ENCODE measurements around the gene EXT2.

EXT2 gene

GRCh38 chr11:44247508-44247907 is 152.0 kb downstream of the EXT2 start:
- H3K4me3 ChIP-seq = no peak overlapping the region
- H3K4me1 ChIP-seq = no peaks in the 10 kb centered on the region
- no peak overlapping the region for H3K27ac ChIP-seq
- no peaks in the 10 kb centered on the region for H3K27me3 ChIP-seq
- TF ChIP-seq Cebpa-rat (IDR thresholded peaks at IDR 0.05) = no peak
- H3K4me2 ChIP-seq = no peak overlapping the region
- peaks cover 45 to 84% (median 69%) of the 10 kb centered on the region in 11 experiments for H3K36me3 ChIP-seq
- H4K20me1 ChIP-seq = no peaks in the 10 kb centered on the region
- H3K9me3 ChIP-seq (replicated peaks in 1 of 11) = peaks cover 17 to 38% (median 23%) of the 10 kb centered on the region in 11 experiments
- H3K9ac ChIP-seq = no peak overlapping the region

DNA sequence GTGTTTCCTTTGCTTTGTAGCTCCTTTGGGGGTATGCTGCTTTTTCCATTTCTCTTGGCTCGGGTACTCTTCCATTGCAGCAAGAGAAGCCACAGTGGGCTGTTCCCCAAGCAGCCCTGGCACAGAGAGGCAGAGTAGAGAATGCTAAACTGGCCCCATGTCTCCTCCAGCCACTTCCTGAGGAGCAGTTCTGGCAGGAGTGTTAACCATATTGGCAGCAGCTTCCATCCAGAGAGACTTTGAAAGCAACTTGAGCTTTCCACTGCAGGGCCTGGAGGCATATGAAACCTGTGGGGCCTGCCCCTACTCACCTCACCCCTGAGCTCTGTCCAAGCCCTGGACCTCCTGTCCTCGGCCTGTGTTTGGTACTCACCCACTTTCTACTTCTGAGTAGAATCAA is 152.6 kb downstream of the EXT2 start:
- Histone ChIP-seq H3K9me3 (replicated peaks in 1 of 11) (peaks cover 23 to 44% (median 29%) of the 10 kb centered on the region in 11 experiments), H3K4me3 (no peak overlapping the region), H3K9ac (no peak overlapping the region), H4K20me1 (no peaks in the 10 kb centered on the region), H3K27me3 (no peaks in the 10 kb centered on the region), H3K4me1 (no peaks in the 10 kb centered on the region), H3K27ac (no peak overlapping the region), H3K36me3 (peaks cover 45 to 84% (median 69%) of the 10 kb centered on the region in 11 experiments), H3K4me2 (no peak overlapping the region)
- TF ChIP-seq Cebpa-rat (IDR thresholded peaks at IDR 0.05) = no peak

DNA sequence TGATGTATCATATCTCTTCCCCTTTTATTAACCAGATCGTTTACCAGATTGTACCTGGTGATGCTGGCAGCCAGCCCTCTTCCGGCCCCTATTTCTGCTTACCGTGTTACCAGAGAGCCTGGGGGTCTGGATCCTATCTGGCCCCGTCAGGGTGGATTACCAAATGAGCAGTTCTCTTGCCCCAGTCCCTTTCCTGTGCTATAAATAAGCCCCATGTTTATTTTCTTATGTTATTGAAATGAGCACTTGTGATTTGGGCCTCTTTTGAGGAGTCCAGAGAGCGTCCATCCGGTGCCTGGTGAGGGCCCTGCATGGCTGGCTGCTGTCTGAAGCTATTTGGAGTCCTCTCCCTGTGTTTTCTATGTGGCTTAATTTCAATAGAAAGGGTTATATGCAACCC is 154.9 kb downstream of the EXT2 start:
- H3K9me3 ChIP-seq (replicated peaks in 1 of 11) = peaks cover 36 to 55% (median 42%) of the 10 kb centered on the region in 11 experiments

DNA sequence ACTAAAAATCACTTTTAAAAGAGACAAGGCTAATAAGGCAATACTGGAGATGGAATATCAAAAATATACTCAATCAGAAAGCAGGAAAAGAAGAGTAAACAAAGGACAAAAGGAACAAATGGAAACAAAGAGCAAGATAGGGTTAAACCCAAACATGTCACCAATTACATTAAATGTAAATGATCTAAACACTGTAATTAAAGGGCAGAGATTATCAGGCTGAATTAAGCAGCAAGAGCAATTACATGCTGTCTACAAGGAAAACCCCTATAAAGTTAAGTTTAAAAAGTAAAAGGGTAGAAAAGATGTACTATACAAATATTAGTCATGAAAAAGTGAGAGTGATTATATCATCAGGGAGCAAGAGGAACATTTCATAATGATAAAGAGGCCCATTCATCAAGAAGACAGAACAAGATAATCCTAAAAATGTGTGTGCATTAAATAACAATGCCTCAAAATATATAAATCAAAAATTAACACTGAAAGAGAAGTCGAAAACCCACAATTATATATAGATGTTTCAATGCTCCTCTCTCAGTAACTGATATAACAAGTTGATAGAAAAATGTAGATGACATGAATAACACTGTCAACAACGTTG is 157.6 kb downstream of the EXT2 start:
- no peak overlapping the region for H3K4me3 ChIP-seq
- H3K27me3 ChIP-seq = no peaks in the 10 kb centered on the region
- H3K9me3 ChIP-seq (replicated peaks in 1 of 11) = peaks cover 37 to 55% (median 42%) of the 10 kb centered on the region in 11 experiments
- no peak overlapping the region for H3K4me2 ChIP-seq
- peaks cover 0 to 15% (median 11%) of the 10 kb centered on the region in 10 experiments; a peak in 13 of 20 replicates for H3K4me1 ChIP-seq
- H4K20me1 ChIP-seq = no peaks in the 10 kb centered on the region
- TF ChIP-seq Cebpa-rat (IDR thresholded peaks at IDR 0.05) = no peak
- H3K9ac ChIP-seq = no peak overlapping the region
- peaks cover 29 to 53% (median 40%) of the 10 kb centered on the region in 11 experiments; a peak in 21 of 22 replicates for H3K36me3 ChIP-seq
- no peak overlapping the region for H3K27ac ChIP-seq

More for the DNA sequence above, 154.9 kb downstream of the EXT2 start:
- Histone ChIP-seq H3K9ac (no peak overlapping the region), H3K4me3 (no peak overlapping the region), H3K27ac (no peak overlapping the region), H4K20me1 (no peaks in the 10 kb centered on the region), H3K36me3 (peaks cover 29 to 66% (median 48%) of the 10 kb centered on the region in 11 experiments; a peak in 21 of 22 replicates), H3K4me2 (no peak overlapping the region), H3K27me3 (no peaks in the 10 kb centered on the region), H3K4me1 (no peaks in the 10 kb centered on the region)
- TF ChIP-seq Cebpa-rat (IDR thresholded peaks at IDR 0.05) = no peak

DNA sequence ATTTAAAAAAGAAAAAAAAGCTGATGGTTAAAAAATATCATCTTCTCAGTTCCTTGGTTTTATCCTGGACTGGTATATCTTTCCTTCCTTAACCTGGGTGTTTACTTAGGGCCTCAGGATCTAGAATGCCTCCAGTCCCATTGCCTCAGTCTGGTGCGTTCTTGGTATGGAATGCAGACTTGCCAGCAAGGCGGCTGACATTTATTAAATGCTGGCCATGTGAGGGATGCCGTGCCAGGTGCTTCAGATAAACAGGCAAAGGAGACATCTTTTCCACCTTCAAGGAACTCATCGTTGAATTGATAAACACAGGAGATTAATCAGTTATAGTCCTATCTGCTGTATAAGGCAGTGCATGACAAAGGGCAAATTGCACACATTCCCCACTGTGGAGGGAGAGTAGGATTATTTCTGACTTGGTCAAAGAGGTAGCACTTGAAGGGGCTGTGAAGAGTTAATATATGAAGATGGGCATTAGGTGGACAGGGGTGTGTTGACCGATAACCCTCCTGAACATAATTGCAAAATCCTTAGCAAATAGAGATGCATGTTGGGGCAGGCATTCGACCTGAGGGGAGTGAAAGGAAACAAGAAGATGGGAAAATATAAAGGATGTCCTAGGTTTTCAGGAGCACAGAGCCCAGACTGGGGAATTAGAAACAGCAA is 160.1 kb downstream of the EXT2 start:
- Histone ChIP-seq H3K9ac (no peak overlapping the region), H3K27ac (no peak overlapping the region), H3K4me1 (peaks cover 0 to 24% (median 17%) of the 10 kb centered on the region in 10 experiments; a peak in 13 of 20 replicates), H3K36me3 (peaks cover 17 to 31% (median 24%) of the 10 kb centered on the region in 11 experiments; a peak in 21 of 22 replicates), H3K9me3 (replicated peaks in 1 of 11) (peaks cover 36 to 42% (median 39%) of the 10 kb centered on the region in 11 experiments), H4K20me1 (no peaks in the 10 kb centered on the region), H3K27me3 (no peaks in the 10 kb centered on the region), H3K4me3 (no peak overlapping the region), H3K4me2 (no peak overlapping the region)
- no peak for TF ChIP-seq Cebpa-rat (IDR thresholded peaks at IDR 0.05)

DNA sequence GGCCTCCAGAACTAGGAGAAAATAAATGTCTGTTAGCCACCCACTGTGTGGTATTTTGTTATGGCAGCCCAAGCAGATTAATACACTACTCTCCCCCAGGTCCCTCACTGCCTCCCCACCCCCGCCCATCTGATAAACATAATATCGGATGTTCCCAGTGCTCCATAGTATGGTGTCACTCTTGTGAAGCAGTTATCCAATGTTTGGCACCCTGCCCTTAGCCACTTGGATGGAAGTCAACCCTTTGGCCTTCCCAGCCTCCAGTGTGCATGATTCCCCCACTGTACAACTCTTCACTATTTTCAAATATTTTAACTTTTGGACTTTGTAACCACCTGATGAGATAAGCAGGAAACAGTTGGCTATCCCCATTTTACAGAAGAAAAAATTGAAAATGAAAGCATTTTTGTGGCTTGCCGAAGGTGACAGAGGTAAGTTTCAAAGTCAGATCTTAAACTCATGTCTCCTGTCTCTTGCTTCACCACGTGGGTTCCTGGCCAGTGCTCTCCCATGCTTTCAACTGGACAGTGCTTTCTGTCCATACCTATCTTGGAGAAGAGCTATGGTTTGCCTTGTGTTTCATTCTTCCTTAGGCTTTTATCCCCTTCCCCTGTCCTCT is 161.3 kb downstream of the EXT2 start:
- Histone ChIP-seq H3K36me3 (peaks cover 10 to 19% (median 14%) of the 10 kb centered on the region in 11 experiments; a peak in 20 of 22 replicates), H3K4me2 (peak overlapping the region in 6 of 11 experiments; percentile 17 to 48 (median 39); a peak in 10 of 22 replicates), H3K4me3 (no peak overlapping the region), H3K27me3 (no peaks in the 10 kb centered on the region), H4K20me1 (no peaks in the 10 kb centered on the region), H3K9me3 (replicated peaks in 1 of 11) (peaks cover 24 to 29% (median 27%) of the 10 kb centered on the region in 11 experiments), H3K9ac (no peak overlapping the region), H3K4me1 (peaks cover 0 to 24% (median 17%) of the 10 kb centered on the region in 10 experiments; a peak in 13 of 20 replicates), H3K27ac (no peak overlapping the region)
- TF ChIP-seq Cebpa-rat (IDR thresholded peaks at IDR 0.05) = no peak

GRCh38 chr11:44257338-44258189 is 162.1 kb downstream of the EXT2 start:
- Histone ChIP-seq H3K27ac (no peak overlapping the region), H3K4me2 (peak overlapping the region in 9 of 11 experiments; percentile 2 to 48 (median 19); a peak in 12 of 22 replicates)

GRCh38 chr11:44258190-44258489 is 162.7 kb downstream of the EXT2 start:
- H4K20me1 ChIP-seq = no peaks in the 10 kb centered on the region; a peak in 2 of 22 replicates
- H3K9me3 ChIP-seq (replicated peaks in 1 of 11) = peaks cover 10 to 16% (median 13%) of the 10 kb centered on the region in 11 experiments
- H3K4me2 ChIP-seq = peak overlapping the region in 6 of 11 experiments; percentile 2 to 48 (median 31); a peak in 6 of 22 replicates
- peaks cover 0 to 5% (median under 1%) of the 10 kb centered on the region in 11 experiments; a peak in 13 of 22 replicates for H3K36me3 ChIP-seq
- H3K9ac ChIP-seq = no peak overlapping the region
- H3K27ac ChIP-seq = no peak overlapping the region
- no peak for TF ChIP-seq Cebpa-rat (IDR thresholded peaks at IDR 0.05)
- no peaks in the 10 kb centered on the region for H3K27me3 ChIP-seq
- H3K4me3 ChIP-seq = no peak overlapping the region
- H3K4me1 ChIP-seq = peaks cover 0 to 24% (median 17%) of the 10 kb centered on the region in 10 experiments; a peak in 13 of 20 replicates

More at GRCh38 chr11:44257338-44258189, 162.1 kb downstream of the EXT2 start:
- Histone ChIP-seq H3K27me3 (no peaks in the 10 kb centered on the region), H3K4me1 (peaks cover 0 to 24% (median 17%) of the 10 kb centered on the region in 10 experiments; a peak in 13 of 20 replicates), H3K9ac (no peak overlapping the region), H3K36me3 (peaks cover 3 to 11% (median 7%) of the 10 kb centered on the region in 11 experiments; a peak in 18 of 22 replicates), H3K4me3 (no peak overlapping the region), H4K20me1 (no peaks in the 10 kb centered on the region), H3K9me3 (replicated peaks in 1 of 11) (peaks cover 16 to 22% (median 19%) of the 10 kb centered on the region in 11 experiments)
- no peak for TF ChIP-seq Cebpa-rat (IDR thresholded peaks at IDR 0.05)

Data from BLaER1 treated with 17β-estradiol and CSF1 and Interleukin-3, amounts not matched to agents 10 nM and 100 nM (cell line).